ENCODE results near the gene GDPD5. TPM values are rescaled to one million over a fixed set of nuclear protein-coding genes. Genes with fewer than 3 reads are reported as not detected.

Gene GDPD5
- total RNA-seq, 1 experiment from 2014 or later = 7.8 TPM

- H3K56ac ChIP-seq (ENCODE audit: insufficient read length, low read depth, low read length) = no peak overlapping the region
- Mint-ChIP-seq H3K36me3 (ENCODE audit: insufficient read depth in 1 of 3, low read depth in 3 of 3) (no peaks in the 10 kb centered on the region), H3K9me3 (no peaks in the 10 kb centered on the region), H3K27me3 (ENCODE audit: low read depth) (no peaks in the 10 kb centered on the region; the same call in 1 of the 2 replicates), H3K4me3 (no peak overlapping the region), H3K27ac (peak overlapping the region in 1 of 3 experiments; percentile 85; a peak in 1 of 7 replicates), H3K4me1 (no peaks in the 10 kb centered on the region)
- TF ChIP-seq, protein P1, sequence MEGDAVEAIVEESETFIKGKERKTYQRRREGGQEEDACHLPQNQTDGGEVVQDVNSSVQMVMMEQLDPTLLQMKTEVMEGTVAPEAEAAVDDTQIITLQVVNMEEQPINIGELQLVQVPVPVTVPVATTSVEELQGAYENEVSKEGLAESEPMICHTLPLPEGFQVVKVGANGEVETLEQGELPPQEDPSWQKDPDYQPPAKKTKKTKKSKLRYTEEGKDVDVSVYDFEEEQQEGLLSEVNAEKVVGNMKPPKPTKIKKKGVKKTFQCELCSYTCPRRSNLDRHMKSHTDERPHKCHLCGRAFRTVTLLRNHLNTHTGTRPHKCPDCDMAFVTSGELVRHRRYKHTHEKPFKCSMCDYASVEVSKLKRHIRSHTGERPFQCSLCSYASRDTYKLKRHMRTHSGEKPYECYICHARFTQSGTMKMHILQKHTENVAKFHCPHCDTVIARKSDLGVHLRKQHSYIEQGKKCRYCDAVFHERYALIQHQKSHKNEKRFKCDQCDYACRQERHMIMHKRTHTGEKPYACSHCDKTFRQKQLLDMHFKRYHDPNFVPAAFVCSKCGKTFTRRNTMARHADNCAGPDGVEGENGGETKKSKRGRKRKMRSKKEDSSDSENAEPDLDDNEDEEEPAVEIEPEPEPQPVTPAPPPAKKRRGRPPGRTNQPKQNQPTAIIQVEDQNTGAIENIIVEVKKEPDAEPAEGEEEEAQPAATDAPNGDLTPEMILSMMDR (conservative IDR thresholded peaks at IDR 0.05) = no peak
- no peaks in the 10 kb centered on the region for H3K9me3 ChIP-seq (ENCODE audit: control insufficient read depth, low read depth, low read length)
- H4K20me1 ChIP-seq (ENCODE audit: control insufficient read depth, insufficient read depth, insufficient read length) = no peaks in the 10 kb centered on the region
- H3K79me1 ChIP-seq (ENCODE audit: insufficient read depth, low read depth, low read length, poor library complexity, severe bottlenecking) = no peaks in the 10 kb centered on the region
- H2AK5ac ChIP-seq (ENCODE audit: insufficient read length, low read length) = no peak overlapping the region
- no peak overlapping the region for H3T11ph ChIP-seq (ENCODE audit: low read length)
- H3K14ac ChIP-seq (ENCODE audit: insufficient read depth, low read length) = no peak overlapping the region
- H3K4ac ChIP-seq (ENCODE audit: low read depth, low read length) = no peak overlapping the region
- no peak overlapping the region for H3K27ac ChIP-seq (ENCODE audit: insufficient read length, low read depth, low read length)
- H2BK15ac ChIP-seq (ENCODE audit: low read depth, low read length) = no peak overlapping the region
- no peak overlapping the region for H2BK20ac ChIP-seq (ENCODE audit: low read depth, low read length, poor library complexity, severe bottlenecking)
- no peak overlapping the region for H3K4me2 ChIP-seq (ENCODE audit: insufficient read depth, insufficient read length, low read length)
- no peak overlapping the region for H4K8ac ChIP-seq (replicated peaks; ENCODE audit: insufficient read length, low read depth, low read length)
- no peaks in the 10 kb centered on the region for H3K23me2 ChIP-seq (ENCODE audit: insufficient read length, low read depth, low read length, poor library complexity, severe bottlenecking)
- no peaks in the 10 kb centered on the region for H3K4me1 ChIP-seq (ENCODE audit: insufficient read depth, low read length)
- H3K79me2 ChIP-seq (ENCODE audit: insufficient read depth, low read length) = no peaks in the 10 kb centered on the region
- no peak overlapping the region for H3K9ac ChIP-seq (ENCODE audit: extremely low read depth, insufficient read length, low read length)
- H2BK120ac ChIP-seq (ENCODE audit: low read depth, low read length, poor library complexity, severe bottlenecking) = no peak overlapping the region
- no peak overlapping the region for H3K18ac ChIP-seq (ENCODE audit: insufficient read length, low read depth, low read length)
- H4K91ac ChIP-seq (ENCODE audit: insufficient read length, low read depth, low read length) = no peak overlapping the region
- H3K23ac ChIP-seq (ENCODE audit: insufficient read length, low read depth, low read length) = no peak overlapping the region
- no CpG with 5 or more reads among the region's 5 CpGs for WGBS (ENCODE audit: extremely low coverage, insufficient read length, low lambda C conversion rate)
- H3K27me3 ChIP-seq (ENCODE audit: insufficient read depth, low read length) = no peaks in the 10 kb centered on the region
- no peak overlapping the region for H2AFZ ChIP-seq (ENCODE audit: low read length)
- H2BK12ac ChIP-seq (ENCODE audit: insufficient read length, low read depth, low read length) = no peak overlapping the region
- no peak overlapping the region for H4K5ac ChIP-seq (ENCODE audit: insufficient read length, low read depth, low read length)
- no peak overlapping the region for H2BK5ac ChIP-seq (ENCODE audit: insufficient read length, low read length)
- no peak for DNase-seq
These were observed 15.1 kb downstream of the GDPD5 start for GRCh38 chr11:75510723-75511019.
